Fibroblast of skin of abdomen (primary cell): Measurements from ENCODE around the gene WASF2.
"Not testable (repeated sequence)": the region's sequence is repeated elsewhere in the genome, so short reads cannot be mapped to it uniquely, and the experiment has no call there.

Experiments
- DNase-seq: peaks from one replicate; pipeline ENCODE4 v3.0.0-alpha.2; 2013

Gene WASF2

GRCh38 chr1:27451343-27451742 is 38.6 kb downstream of the WASF2 start:
- no peak for DNase-seq

- no peak for DNase-seq
Measured at GRCh38 chr1:27448982-27449381, 41.0 kb downstream of the WASF2 start.

- DNase-seq, result no peak
Measured at GRCh38 chr1:27447883-27448282, 42.1 kb downstream of the WASF2 start.

DNA sequence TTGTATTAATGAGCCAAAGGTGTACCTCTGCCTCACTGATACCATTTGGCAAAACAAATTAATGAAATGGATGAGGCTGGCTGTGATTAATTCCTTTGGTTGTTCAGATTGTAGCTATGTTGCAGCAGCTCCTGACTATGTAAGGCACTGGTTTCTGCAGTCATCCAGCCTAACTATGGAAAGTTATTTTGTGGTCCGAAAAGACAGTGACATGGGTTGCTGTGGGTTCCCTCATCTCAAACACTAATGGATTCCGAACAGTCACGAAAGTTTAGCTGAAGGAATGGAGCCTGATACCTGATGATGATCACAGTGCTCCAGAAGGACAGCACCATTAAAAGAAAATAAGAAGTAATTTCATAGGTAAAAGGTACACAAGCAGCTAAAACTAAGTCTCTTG is 42.6 kb downstream of the WASF2 start:
- DNase-seq, result no peak

GRCh38 chr1:27446496-27447020 is 43.4 kb downstream of the WASF2 start:
- no peak for DNase-seq

DNA sequence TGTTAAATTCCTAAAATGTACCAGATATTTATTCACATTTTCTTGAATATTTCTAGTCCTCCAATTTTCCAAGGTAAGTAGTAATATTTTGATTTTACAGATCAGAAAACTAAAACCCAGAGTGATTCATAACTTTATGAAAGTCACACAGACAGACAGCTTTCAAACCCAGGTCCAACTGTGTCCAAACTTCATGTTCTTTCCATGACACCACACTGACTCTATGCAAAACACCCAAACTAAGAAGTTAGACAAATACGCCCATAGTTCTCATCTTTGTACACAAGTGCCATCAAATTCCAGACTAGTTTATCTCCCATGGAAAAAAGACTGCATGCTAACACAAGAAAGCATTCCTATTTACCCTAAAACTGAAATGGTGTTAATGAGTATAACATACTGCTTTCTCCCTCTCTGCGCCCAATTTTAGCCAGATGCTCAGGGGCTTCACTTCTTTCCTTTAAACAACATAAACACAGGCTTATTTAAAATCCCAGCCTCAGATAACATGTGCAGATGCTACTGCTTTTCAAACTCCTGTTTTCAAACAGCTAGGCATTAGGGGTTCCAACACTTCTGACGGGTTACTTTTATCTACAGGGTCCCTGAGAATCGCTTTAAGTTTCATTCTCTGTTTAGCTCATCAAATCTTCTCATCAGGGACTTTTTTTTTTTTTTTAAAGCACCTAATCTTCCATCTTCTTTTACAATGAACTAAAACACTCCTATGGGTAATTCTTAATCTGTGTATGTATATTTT is 44.6 kb downstream of the WASF2 start:
- DNase-seq, result no peak

- no peak for DNase-seq
Measured at GRCh38 chr1:27444632-27445031, 45.3 kb downstream of the WASF2 start.

GRCh38 chr1:27439150-27439549 is 50.8 kb downstream of the WASF2 start:
- DNase-seq, result no peak

GRCh38 chr1:27438621-27439061 is 51.3 kb downstream of the WASF2 start:
- DNase-seq, result no peak

DNA sequence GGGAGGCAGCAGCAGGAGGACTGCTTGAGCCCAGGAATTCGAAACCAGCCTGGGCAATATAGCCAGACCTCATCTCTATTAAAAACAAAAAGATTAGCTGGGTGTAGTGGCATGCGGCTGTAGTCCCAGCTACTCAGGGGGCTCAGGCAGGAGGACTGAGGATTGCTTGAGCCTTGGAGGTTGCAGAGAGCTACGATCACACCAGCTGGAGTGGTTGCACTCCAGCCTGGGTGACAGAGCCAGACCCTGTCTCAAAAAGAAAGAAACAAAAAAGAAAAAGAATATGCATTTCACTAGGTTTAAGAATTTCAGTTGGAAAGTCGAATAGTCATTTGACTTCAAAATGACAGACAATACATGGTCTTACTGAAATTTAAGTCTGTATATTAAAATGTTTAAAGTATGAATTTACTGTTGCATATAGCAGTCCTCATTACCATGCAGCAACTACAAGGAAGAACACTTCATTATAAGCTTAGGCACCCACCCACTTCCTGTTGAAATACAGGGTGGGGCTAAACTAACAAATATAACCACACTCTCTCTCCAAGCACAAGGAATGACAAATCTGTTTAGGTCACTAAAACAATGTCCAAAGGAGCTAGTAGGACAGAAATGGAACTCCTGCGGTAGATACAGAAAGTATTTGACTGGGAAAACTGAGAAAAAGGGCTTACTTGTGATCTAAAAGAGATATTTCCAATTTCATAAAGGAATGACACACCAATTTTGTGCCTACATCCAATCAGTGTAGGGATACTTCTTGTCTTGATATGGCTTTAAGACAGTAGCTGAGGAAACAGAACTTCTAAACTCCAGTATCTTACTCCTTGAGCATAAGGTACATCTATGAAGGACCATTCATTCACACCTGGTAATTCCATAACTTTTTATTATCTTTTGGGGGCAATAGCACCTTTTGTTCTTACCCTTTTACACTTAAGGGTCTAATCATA is 53.5 kb downstream of the WASF2 start:
- peak; percentile 21 for DNase-seq

GRCh38 chr1:27435566-27436203 is 54.3 kb downstream of the WASF2 start:
- DNase-seq, result no peak

DNA sequence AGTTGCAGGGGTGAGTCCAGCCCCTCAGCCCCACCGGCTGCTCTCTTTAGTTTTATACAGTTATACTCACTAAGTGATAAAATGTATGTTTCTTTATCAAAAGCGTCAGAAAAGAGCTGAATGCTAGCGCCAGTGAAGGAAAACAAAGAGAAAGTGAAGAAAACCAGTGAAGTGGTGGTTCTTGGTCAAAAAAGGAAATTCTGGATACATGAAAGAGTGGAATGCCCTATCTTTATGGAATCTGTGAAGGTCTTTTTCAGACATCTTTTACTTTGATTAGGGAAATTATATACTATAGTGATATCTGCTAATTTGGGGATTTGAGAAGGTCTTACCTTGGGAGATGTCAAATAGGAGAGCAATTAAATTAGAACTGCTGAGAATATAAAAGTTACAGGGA is 56.3 kb downstream of the WASF2 start:
- DNase-seq, result no peak

DNA sequence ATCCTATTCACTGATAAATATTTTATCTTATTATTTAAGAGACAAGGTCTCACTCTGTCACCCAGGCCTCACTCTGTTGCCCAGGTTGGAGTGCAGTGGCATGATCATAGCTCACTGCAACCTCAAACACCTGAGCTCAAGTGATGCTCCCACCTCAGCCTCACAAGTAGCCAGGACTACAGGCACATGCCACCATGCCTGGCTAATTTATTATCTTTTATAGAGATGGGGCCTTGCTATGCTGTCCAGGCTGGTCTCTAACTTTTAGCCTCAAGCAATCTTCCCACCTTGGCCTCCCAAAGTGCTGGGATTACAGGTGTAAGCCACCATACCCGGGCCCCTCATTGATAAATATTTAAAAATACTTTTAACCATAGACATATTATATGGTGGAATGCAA is 57.2 kb downstream of the WASF2 start:
- DNase-seq, result not testable (repeated sequence)

DNA sequence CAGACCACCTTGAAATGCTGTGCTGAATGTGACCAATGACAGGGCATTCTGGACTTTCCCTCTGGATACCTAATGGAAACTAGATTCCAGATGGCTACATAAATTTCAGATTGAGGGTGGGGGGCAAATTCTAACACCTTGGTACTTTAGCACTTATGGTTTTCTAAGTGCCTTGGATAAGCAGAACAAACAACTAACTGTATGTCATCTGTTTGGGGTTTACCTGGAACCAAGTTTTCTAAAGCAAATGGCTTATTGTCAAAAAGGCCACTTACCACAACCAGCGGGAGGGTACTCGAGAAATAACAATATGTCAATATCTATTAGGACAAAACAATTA is 58.4 kb downstream of the WASF2 start:
- DNase-seq, result no peak

- DNase-seq, result peak; percentile 11
Measured at GRCh38 chr1:27430903-27431600, 58.9 kb downstream of the WASF2 start.

DNA sequence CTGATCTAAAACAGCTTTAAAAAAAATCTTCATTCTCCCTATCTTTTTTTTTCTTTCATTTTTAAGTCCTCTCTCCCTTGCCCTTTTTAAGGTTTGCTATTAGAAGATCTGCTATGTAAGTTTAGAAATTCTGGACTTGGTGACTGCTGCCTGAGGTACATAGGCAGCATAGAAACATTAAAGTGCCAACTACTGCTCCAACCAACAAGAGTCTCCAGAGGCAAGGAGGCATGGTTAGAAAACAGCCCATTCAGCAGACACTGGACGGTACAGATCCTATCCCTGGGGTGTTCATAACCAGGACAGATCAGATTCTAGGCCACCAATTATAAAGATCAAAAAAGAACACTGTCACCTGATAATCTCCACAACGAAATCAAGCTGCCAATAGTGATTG is 60.9 kb downstream of the WASF2 start:
- no peak for DNase-seq

DNA sequence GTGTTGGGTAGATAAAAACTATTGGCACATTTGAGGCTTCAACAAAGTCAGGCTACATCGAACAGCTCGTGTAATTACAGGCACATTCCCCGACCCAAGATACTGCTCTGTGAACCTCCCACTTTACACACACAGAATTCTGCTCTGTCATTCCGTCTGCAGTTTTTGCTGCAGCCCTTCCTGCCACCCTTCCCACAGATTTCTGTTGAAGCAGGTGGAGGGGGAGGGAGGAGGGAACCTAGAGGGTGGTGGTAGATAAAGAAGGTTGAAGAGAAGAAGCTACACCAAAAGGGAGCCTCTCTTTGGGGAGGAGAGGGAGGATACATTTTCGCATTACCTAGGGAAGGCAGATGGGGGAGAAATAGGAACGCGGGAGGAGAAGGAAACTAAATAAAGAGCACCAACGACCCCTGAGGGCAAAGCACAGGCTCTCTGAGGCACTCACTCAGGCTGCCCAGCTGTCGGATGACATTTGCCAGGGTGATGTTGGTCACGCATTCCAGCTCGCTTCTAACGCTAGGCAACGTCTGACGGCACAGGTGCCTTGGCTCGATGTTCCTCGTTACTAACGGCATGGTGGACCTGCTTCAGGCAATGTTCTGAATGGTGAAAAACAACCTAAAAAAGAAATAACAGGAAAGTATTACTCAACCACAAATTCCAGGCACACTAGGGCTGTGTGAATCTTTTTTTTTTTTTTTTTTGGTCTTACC is 61.5 kb downstream of the WASF2 start:
- no peak for DNase-seq

DNA sequence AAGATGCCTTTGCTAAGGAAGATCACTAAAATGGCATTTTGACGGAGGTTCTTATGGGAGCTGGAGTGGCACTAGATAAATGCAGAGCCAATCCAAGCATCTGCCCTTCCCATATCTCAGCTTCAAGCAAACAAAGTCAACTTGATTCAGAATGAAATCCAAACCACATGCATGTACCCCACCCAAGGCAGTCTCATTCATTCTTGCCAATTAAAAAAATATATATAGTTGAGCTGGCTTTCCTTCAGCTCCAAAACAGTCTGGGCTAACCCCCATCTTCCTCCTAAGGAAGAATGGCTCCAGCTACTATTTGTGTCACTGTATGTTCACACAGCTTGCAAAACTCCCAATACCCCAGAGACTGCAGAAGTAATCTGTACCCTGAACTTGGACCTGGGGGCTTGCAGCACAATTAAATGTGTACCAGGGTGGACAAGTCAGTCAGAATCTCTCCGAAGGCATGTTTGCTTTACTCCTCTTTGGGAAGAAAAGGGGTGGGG is 62.1 kb downstream of the WASF2 start:
- no peak for DNase-seq

DNA sequence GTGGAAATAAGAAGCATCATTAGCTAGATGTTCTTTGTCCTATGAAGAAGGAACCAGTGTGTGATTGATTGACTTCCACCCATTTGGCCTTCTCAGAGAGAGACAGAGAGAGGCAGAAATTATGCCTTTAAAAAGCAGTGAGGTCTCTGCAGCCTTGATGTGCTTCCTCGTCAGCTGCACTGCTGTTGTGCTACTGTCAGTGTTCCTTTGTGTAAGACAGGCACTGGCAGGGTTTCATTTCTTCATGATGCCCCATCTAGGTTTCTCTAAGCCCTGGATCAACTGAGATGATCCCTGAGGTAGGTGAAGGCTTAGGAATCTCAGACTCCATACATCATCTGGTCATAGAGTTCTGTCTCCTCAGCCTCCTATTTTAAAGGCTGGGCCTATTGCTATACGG is 62.6 kb downstream of the WASF2 start:
- no peak for DNase-seq

DNA sequence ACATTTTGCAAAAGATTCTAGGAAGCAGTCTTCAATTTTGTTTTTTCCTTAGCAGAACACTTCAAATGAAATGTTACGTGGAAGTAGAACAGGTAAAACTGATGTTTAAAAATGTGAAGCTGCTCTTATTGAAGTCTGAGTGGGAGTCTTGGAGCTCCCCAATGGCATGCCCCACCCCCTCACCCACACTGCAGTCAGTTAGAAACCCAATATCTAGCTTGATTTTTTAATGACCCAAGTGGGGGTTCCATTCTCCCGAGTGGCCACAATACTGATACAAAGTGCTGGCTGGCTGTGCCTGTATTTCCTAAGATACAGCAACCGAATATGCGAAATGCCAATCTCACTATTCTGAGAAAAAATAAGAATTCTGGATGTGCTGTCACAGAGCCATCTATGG is 66.3 kb downstream of the WASF2 start:
- no peak for DNase-seq
